ENCODE data around the gene KLF18. TPM values are rescaled to one million over a fixed set of nuclear protein-coding genes. Genes with fewer than 3 reads are reported as not detected.

KLF18 gene
- total RNA-seq, result not detected
- not detected for polyA plus RNA-seq
- long read RNA-seq, donor 1, result 0 reads
- long read RNA-seq, donor 2, result 0 reads

GRCh38 chr1:44141531-44141930 lies at the start of gene KLF18:
Gene KLF18, minus strand, starts transcription at chr1:44141631. Its CDS starts 0 bp downstream, at chr1:44141631.
- peaks cover 0 to 20% (median 0%) of the 10 kb centered on the region in 7 donors for H3K27me3 ChIP-seq (replicated peaks in 1 of 7)
- no peak within 1 kb of the TSS for H3K27ac ChIP-seq
- no peak for DNase-seq
- intact Hi-C loops (cut with DNase I; ENCODE audit: low total_unique reads), result no loop called here
- no peaks in the 10 kb centered on the region for H3K4me1 ChIP-seq
- no peaks in the 10 kb centered on the region for H3K36me3 ChIP-seq
- H3K4me3 ChIP-seq, result no peak within 1 kb of the TSS
- TF ChIP-seq, protein P1, sequence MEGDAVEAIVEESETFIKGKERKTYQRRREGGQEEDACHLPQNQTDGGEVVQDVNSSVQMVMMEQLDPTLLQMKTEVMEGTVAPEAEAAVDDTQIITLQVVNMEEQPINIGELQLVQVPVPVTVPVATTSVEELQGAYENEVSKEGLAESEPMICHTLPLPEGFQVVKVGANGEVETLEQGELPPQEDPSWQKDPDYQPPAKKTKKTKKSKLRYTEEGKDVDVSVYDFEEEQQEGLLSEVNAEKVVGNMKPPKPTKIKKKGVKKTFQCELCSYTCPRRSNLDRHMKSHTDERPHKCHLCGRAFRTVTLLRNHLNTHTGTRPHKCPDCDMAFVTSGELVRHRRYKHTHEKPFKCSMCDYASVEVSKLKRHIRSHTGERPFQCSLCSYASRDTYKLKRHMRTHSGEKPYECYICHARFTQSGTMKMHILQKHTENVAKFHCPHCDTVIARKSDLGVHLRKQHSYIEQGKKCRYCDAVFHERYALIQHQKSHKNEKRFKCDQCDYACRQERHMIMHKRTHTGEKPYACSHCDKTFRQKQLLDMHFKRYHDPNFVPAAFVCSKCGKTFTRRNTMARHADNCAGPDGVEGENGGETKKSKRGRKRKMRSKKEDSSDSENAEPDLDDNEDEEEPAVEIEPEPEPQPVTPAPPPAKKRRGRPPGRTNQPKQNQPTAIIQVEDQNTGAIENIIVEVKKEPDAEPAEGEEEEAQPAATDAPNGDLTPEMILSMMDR (IDR thresholded peaks at IDR 0.05 in 8 of 11, conservative IDR thresholded peaks at IDR 0.05 in 3 of 11), result no peak
- no peak for TF ChIP-seq POLR2AphosphoS5 (IDR thresholded peaks at IDR 0.05)
- WGBS, 5 donors, result 82 to 100% (median 85%) methylated on average over 1 of the region's 1 CpG
- peaks cover 3 to 40% (median 33%) of the 10 kb centered on the region in 8 donors for H3K9me3 ChIP-seq

GRCh38 chr1:44174630-44175029 lies 33.2 kb upstream of the KLF18 start:
- H3K27me3 ChIP-seq (replicated peaks in 1 of 7), result peaks cover 0 to 27% (median 0%) of the 10 kb centered on the region in 7 donors
- H3K9me3 ChIP-seq, result peaks cover 0 to 30% (median 19%) of the 10 kb centered on the region in 8 donors
- no peak overlapping the region for H3K27ac ChIP-seq
- WGBS, 5 donors, result 65 to 83% (median 76%) methylated on average over 1 of the region's 1 CpG
- no peak overlapping the region for H3K4me3 ChIP-seq
- no peak for DNase-seq
- no peaks in the 10 kb centered on the region for H3K4me1 ChIP-seq
- intact Hi-C loops (cut with DNase I; ENCODE audit: low total_unique reads), result no loop called here
- H3K36me3 ChIP-seq, result no peaks in the 10 kb centered on the region
- TF ChIP-seq POLR2AphosphoS5 (IDR thresholded peaks at IDR 0.05) (no peak), POLR2A (IDR thresholded peaks at IDR 0.05) (no peak)
- TF ChIP-seq, protein P1 (IDR thresholded peaks at IDR 0.05 in 8 of 11, conservative IDR thresholded peaks at IDR 0.05 in 3 of 11), result no peak

GRCh38 chr1:44170281-44170823 lies 28.9 kb upstream of the KLF18 start:
- intact Hi-C loops (cut with DNase I; ENCODE audit: low total_unique reads), result no loop called here
- Histone ChIP-seq H3K4me1 (no peaks in the 10 kb centered on the region), H3K27me3 (replicated peaks in 1 of 7) (peaks cover 0 to 38% (median 0%) of the 10 kb centered on the region in 7 donors), H3K36me3 (no peaks in the 10 kb centered on the region), H3K4me3 (no peak overlapping the region), H3K27ac (no peak overlapping the region), H3K9me3 (peaks cover 0 to 32% (median 20%) of the 10 kb centered on the region in 8 donors)
- no peak for TF ChIP-seq POLR2AphosphoS5 (IDR thresholded peaks at IDR 0.05)
- TF ChIP-seq POLR2A (IDR thresholded peaks at IDR 0.05), result no peak
- TF ChIP-seq, protein P1 (IDR thresholded peaks at IDR 0.05 in 8 of 11, conservative IDR thresholded peaks at IDR 0.05 in 3 of 11), result no peak
- DNase-seq, result no peak
- 90 to 100% (median 97%) methylated on average over 3 of the region's 3 CpGs for WGBS, 5 donors

GRCh38 chr1:44168520-44169098 lies 27.2 kb upstream of the KLF18 start:
- Histone ChIP-seq H3K4me3 (no peak overlapping the region), H3K4me1 (no peaks in the 10 kb centered on the region), H3K27ac (no peak overlapping the region), H3K27me3 (replicated peaks in 1 of 7) (peaks cover 0 to 38% (median 0%) of the 10 kb centered on the region in 7 donors), H3K36me3 (no peaks in the 10 kb centered on the region), H3K9me3 (peaks cover 0 to 19% (median 12%) of the 10 kb centered on the region in 8 donors)
- intact Hi-C loops (cut with DNase I; ENCODE audit: low total_unique reads), result no loop called here
- WGBS, 5 donors, result 20 to 80% (median 69%) methylated on average over 2 to 5 of the region's 5 CpGs
- DNase-seq, result no peak
- no peak for TF ChIP-seq POLR2AphosphoS5 (IDR thresholded peaks at IDR 0.05)
